ENCODE measurements around the gene HSPG2.
"Not testable (repeated sequence)": the region's sequence is repeated elsewhere in the genome, so short reads cannot be mapped to it uniquely, and the experiment has no call there.

The HSPG2 gene

GRCh38 chr1:21955501-21956281, 18.6 kb upstream of the HSPG2 start:
- no peak for DNase-seq

GRCh38 chr1:21955058-21955457, 17.9 kb upstream of the HSPG2 start:
- DNase-seq = no peak

GRCh38 chr1:21952786-21953520, 15.8 kb upstream of the HSPG2 start:
- no peak for DNase-seq

GRCh38 chr1:21951226-21951870, 14.2 kb upstream of the HSPG2 start:
- no peak for DNase-seq

GRCh38 chr1:21950734-21951133, 13.6 kb upstream of the HSPG2 start:
- DNase-seq = no peak

GRCh38 chr1:21946836-21947587, 9.9 kb upstream of the HSPG2 start:
- no peak for DNase-seq

GRCh38 chr1:21944733-21945073, 7.6 kb upstream of the HSPG2 start:
- no peak for DNase-seq

- DNase-seq = not testable (repeated sequence)
These were observed 6.0 kb upstream of the HSPG2 start for GRCh38 chr1:21942959-21943640.

GRCh38 chr1:21942464-21942863, 5.4 kb upstream of the HSPG2 start:
- no peak for DNase-seq

- no peak for DNase-seq
These were observed 4.3 kb upstream of the HSPG2 start for GRCh38 chr1:21941370-21941769.

- no peak for DNase-seq
These were observed 3.4 kb upstream of the HSPG2 start for GRCh38 chr1:21940492-21940891.

- peak; percentile 88 for DNase-seq
These were observed 2.7 kb upstream of the HSPG2 start for GRCh38 chr1:21939650-21940374.

GRCh38 chr1:21938732-21939538, 1.8 kb upstream of the HSPG2 start:
- DNase-seq = no peak

GRCh38 chr1:21937372-21938121, 437 bp upstream of the HSPG2 start:
- DNase-seq = peak; percentile 93

GRCh38 chr1:21936366-21937031, 611 bp downstream of the HSPG2 start:
- DNase-seq = peak; percentile 58

GRCh38 chr1:21935891-21936365, 1.2 kb downstream of the HSPG2 start:
- DNase-seq = no peak

GRCh38 chr1:21935393-21935804, 1.7 kb downstream of the HSPG2 start:
- DNase-seq = no peak

GRCh38 chr1:21933397-21934248, 3.5 kb downstream of the HSPG2 start:
- no peak for DNase-seq

Measured in eye (tissue), 1 donor.